Measurements from ENCODE around the gene NUP210. TPM values are rescaled to one million over a fixed set of nuclear protein-coding genes. Genes with fewer than 3 reads are reported as not detected.
A peak's percentile ranks its signal among the peaks of the same experiment; 100 is the strongest.
"Not testable (repeated sequence)": the region's sequence is repeated elsewhere in the genome, so short reads cannot be mapped to it uniquely, and the experiment has no call there.

The NUP210 gene
- polyA plus RNA-seq (2014; cell fraction: cytosol; rRNA removed): 56.4 and 61.5 TPM in 2 replicates
- 60.0 and 87.4 TPM in 2 replicates for polyA plus RNA-seq (2014; cell fraction: nucleus; rRNA removed)

DNA sequence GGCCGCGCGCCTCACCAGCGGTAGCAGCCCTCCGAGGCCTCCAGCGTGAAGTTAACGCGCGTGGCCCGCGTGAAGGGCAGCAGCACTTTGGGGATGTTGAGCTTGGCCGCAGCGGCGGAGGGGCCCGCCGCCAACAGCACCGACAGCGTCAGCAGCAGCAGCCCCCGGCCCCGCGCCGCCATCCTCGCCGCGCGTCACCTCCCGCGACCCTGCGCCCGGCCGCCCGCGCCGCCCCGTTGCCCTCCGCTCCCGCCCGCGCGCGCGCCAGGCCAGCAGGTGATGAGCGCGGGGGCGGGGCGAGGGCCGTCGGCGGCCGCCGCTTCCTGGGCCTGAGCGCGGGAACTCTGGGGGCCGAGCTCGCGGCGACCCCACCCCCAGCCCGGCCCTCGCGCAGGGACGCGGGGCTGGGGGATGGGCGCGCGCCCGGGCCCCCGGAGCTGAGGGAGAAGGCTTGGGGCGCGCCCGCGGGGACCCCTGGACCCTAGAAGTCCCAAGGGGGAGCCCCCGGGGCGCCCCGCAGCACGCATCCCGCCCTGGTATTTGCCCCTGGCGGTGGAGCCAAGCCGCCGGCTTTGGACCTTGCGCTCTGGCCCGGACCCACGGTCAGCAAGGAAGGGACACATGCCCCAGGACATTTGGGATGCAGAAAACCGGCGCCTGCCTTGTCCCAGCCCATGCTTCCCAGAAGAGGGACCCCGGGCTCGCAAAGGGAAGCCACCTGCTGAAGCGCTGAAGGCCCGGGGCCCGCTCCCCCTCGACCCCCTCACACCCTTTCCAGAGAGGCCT is at the start of gene NUP210:
Gene NUP210 (minus strand): TSS at position 278 of the 786 bp plus-strand sequence. CDS start 96 bp downstream, at position 182.
- peak; percentile 71 for DNase-seq (ENCODE audit: low spot score)

DNA sequence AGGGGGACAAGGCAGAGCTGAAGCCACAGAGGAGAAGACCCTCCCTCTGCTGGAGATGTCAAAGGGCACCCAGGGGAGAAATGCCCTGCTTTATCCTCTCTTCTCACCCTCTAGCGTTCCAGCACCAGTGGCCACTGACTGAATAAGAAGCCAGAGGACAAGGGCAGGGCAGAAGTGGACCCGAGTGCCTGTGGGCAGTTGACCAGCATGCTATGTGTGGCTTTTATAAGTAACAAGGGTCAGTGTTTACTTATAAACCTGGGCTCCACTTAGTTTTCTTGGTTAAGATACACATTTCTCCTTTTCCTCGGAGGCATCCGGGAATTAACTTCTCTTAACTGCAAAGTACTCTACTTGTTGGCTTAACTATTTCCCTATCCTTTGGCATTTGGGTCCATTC is 46.7 kb upstream of the NUP210 start:
- no peak for DNase-seq (ENCODE audit: low spot score)

DNA sequence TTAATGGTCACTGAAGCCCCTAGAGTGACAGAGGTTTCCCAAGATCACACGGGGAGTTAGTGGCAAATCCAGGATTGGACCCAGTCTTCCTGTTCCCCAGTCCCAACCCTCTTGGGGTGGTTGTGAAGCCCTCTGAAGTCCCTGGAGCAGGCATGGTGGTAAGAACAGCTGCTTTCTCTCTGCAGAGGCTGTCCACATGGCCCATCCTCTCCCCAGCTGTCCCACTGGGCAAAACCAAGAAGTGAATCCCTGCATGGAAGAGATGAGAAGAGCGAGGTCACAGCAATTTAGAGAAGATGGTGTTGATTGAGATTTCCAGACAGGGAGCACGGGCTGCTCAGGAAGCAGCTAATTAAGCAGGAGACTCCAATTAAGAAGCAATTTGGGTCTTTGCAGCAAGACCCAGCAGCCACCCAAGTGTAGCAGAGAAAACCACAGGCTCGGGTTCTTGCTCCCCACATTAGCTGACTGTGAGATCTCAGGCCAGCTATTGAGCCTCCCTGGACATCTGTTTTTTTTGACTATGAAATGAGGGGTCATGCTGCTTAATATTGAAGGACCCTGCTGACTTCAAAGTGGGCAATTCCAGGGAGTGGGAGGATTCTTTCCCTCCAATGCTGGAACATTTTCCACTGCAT is 45.2 kb upstream of the NUP210 start:
- no peak for DNase-seq (ENCODE audit: low spot score)

DNA sequence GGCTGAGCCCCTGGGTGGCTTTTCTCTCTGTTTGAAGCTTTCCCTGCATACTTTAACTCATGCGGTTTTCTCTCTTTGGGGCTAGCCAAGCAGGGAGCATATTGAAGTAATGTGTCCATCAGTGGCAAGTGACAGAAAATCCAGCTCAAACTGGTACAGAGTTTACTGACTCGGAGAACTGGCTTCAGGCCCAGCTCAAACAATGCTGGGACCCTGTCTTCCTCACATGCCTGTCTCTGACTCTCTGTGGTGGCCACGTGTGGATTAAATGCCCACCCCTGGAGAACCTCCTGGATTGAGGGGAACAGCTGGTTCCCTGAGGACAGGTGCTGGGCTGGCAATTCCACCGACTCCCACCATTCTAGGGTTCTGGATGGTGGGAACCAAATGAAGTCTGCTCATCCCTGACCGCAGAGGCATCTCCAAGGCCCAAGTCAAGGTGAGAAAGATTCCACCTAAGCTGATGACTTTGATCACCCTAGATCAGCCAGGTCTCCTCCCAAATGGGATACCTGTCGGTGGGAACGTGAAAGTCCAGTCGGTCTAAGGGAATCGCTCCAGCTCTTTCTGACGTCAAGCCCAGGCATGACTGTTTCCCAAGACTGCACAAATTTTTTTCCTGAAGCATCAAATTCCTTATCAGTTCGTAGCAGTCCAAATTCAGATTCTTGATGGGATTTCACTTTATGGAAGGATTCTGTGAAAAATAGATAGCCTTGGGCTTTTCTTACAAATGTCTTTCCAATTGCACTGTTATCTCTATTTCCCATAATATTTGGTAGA is 43.7 kb upstream of the NUP210 start:
- DNase-seq (ENCODE audit: low spot score): no peak

DNA sequence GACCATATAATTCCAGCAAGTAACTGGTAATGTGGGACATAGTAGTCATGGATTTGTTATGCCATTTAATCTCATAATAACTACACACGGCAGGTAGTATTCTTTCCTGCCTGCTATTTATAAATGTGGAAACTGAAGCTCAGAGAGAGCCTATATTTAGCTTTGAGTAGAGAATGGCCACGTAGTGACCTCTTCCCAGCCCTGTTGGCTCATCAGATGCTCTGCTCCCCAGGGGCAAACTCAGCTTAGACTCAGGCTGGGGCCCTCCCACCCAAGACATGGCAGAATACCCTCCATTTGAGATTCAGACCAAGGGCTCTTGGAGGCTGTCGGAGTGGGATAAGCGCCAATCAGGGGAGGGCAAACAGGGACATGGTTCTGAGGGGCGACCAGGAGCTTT is 42.7 kb upstream of the NUP210 start:
- no peak for DNase-seq (ENCODE audit: low spot score)

DNA sequence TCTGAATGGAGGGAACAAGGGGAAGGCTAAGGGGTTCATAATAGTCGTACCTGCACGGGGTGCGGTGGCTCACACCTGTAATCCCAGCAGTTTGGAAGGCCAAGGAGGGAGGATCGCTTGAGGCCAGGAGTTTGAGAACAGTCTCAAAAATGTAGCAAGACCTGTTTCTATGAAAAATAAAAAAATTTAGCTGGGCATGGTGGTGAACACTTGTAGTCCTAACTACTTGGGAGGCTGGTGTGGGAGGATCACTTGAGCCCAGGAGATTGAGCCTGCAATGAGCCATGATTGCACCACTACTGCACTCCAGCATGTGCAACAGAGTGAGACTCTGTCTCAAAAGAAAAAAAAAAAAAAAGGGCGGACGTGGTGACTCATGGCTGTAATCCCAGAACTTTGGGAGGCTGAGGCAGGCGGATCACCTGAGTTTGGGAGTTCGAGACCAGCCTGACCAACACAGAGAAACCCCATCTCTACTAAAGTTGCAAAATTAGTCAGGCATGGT is 42.1 kb upstream of the NUP210 start:
- DNase-seq (ENCODE audit: low spot score): no peak

DNA sequence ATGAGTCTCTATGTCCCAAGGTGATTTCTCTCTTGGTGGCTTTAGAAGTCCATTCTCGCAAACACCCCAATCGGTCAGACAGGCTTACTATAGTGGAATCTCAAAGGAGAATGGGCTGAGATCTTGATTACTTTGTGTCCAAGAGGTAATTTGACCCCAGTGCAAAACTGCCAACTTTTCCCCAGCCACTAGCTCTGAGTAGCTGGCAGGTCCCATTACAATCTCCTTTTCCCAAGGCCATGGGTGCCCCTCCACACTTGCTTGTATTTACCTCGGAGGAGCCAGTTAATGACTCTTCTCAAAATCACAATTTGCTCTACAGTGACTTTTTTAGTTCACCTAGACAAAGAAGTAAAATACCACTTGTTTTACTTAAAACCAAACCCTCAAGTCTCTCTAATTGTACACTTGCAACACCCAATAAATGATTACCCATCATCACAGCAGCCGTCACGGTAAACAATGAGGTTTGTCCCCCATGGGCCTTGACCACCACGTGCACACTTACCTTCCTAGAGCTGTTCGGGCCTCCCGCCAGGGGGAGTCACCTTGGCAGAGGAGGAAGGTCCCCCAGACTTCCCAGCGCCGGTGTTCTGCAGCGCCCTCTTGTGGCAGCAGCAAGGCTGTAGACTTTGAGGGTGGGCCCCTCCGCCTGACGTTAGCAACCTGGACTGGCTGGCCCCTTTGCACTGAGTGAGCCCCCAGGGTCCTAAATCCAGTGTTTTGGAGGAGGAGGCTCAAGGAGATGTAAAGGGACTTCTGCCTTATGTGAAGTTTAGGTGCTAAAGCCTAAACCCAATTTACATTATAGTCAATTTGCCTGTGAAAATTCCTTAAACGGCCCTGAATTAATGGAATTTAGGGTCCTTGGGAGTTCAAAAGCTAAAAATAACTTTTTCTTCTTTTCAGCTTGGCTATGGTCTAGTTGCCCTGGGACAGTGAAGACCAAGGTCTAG is 41.3 kb upstream of the NUP210 start:
- DNase-seq (ENCODE audit: low spot score): peak; percentile 80

DNA sequence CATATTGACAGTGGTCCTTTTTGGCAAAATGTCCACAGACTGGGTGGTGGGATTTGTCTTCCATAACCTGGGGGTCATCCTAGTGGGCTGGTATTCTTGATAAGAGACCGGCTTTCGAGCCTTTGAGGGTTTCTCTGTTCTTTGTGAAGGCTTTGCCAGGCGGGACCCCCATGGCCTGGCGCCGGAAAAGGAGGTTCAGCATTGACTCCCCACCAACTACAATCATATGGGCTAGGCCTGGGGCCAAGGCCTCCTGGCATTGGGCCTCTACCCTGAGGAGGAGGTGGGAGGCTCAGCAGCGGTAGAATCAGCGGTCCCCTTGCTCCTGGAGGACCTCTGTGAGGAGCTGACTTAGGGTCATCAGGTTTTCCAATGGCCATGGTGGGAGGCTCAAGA is 40.2 kb upstream of the NUP210 start:
- no peak for DNase-seq (ENCODE audit: low spot score)

DNA sequence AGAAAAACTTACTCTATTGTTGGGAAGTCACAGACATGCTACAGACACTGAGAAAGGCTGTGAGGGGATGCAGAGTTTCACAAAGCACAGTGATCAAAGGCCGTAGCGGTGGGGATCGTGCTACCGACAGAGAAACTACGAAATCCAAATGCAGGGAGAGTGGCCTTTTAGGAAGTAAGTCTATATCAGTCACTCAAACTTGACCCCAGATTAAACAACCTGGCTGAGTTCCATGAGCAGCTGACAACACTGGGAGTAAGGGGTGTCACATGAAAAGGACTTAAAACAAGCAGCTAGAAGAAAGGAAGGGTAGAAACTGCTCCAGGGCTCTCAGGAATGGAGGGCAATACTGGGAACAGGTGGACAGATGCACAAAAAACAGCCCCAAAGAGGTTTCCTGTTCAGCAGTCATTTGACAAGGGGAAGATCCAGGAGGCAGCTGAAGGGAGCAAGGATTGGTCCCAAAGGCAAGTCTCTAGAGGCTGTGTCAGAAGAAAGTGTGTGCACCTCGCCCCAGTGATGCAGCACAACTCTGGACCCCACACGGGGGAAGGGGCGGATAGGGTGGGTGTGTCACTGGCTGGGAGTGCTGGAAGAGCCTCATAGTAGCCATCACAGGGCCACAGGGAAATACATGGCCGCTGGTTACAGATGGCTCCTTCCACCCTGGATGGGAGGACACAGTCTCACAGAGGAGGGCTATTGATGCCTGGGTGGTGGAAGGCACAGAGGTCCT is 39.7 kb upstream of the NUP210 start:
- no peak for DNase-seq (ENCODE audit: low spot score)

DNA sequence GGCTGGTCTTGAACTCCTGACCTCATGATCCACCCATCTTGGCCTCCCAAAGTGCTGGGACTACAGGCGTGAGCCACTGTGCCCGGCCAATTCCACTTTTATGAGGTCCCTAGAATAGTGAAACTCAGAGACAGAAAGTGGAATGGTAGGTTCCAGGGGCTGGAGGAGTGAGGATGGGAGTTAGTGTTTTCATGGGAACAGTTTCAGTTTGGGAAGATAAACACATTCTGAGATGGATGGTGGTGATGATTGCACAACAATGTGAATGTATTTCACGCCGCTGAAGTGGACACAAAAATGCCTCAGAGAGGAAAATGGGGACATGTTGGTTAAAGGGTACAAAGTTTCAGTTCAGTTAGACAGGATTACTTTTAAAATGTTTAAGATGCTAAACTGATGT is 37.5 kb upstream of the NUP210 start:
- no peak for DNase-seq (ENCODE audit: low spot score)

DNA sequence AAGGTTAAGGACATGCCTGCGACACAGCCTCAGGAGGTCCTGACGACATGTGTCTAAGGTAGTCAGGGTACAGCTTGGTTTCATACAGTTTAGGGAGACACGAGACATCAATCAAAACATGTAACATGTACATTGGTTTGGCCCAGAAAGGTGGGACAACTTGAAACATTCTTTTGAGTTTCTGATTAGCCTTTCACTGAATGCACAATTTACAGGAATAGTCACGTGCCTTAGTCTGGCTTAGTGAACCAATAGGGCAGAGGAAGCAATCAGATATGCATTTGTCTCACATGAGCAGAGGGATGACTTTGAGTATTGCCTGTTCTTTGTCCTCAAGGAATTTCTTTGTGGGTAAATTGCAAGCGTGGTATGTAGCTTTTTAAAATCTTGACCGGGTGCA is 35.5 kb upstream of the NUP210 start:
- DNase-seq (ENCODE audit: low spot score): no peak

DNA sequence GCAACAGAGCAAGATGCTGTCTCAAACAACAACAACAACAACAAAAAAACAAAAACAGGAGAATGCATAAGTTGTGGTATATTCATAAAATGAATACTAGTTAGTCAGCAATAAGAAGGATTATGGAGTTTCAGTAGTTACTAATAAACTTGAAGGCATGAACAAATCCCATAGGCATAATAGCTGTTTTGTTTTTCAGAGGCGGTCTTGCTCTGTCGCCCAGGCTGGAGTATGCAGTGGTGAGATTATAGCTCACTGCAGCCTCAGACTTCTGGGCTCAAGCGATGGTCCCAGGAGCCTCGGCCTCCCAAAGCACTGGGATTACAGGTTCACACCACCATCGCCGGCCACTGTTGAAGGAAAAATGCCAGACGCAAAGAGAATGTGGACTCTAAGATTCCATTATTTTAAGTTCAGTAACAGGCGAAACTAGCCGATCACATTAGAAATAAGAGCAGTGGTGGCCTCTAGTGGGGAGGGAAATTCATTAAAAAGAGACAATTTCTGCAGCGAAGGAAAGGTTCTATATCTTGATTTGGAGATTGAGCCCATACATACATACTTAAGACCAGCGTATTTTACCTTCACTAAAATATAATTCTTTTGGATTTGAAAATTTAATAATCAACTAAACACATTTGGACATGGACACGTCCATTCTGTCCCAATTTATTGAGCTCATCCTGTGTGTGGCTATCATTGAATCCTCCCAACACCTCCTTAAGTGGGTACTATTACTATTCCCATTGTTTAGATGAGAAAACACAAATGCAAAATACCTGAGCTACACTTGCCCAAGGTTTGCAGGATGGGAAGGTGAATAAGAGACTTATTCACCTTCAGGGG is 32.6 kb upstream of the NUP210 start:
- peak; percentile 64 for DNase-seq (ENCODE audit: low spot score)

DNA sequence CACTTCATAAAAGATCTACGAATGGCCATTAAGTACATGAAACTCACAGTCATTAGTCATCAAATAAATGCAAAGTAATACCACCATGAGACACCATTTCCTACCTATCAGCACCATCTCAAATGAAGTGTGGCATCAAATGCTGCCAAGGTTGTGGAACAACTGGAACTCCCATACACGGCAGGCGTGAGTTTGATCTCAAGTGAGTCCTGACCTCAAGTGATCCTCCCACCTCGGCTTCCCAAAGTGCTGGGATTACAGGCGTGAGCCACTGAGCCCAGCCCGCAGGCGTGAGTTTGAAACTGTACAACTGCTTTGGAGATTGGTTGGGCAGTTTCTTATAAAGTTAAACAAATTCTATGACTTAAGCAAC is 31.2 kb upstream of the NUP210 start:
- DNase-seq (ENCODE audit: low spot score): no peak

DNA sequence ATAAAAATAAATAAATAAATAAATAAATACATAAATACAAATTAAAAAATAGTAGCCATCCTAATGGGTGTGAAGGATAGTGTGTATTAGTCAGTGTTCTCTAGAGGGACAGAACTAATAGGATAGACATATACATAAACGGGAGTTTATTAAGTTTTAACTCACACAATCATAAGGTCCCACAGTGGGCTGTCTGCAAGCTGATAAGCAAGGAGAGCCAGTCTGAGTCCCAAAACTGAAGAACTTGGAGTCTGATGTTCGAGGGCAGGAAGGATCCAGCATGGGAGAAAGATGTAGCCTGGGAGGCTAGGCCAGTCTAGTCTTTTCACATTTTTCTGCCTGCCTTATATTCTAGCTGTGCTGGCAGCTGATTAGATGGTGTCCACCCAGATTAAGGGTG is 22.8 kb upstream of the NUP210 start:
- DNase-seq (ENCODE audit: low spot score): not testable (repeated sequence)

DNA sequence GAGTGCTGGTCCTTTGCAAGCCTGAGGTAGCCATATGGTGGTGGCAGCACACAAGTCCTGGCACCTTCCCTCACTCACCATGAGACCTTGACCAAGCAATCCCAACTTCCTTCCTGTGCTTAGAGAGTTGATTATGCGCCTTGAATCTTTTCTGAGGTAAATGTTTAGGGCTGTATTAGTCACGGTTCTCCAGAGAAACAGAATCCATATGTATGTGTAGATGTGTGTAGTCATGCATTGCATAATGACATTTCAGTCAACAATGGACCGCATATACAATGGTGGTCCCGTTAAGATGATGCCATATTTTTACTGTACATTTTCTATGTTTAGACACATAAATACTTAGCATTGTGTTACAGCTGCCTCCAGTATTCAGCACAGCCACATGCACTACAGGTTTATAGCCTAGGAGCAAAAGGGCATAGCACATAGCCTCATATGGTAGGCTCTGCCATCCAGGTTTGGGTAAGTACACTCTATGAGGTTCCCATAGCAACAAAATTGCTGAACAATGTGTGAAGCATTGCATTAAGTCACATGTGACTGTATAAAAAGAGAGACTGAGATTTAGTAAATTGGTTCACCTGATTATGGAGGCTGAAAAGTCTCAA is 20.2 kb upstream of the NUP210 start:
- no peak for DNase-seq (ENCODE audit: low spot score)

DNA sequence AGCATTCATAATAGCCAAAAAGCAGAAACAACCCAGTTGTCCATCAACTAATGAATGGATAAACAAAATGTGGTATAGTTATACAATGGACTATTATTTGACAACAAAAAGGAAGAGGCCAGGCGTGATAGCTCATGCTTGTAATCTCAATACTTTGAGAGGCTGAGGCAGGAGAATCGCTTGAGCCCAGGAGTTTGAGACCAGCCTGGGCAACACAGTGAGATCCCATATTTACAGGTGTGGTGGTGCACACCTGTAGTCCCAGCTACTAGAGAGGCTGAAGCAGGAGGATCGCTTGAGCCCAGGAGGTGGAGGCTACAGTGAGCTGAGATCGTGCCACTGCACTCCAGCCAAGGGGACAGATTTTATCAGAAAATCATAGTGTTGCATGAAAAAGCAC is 16.1 kb upstream of the NUP210 start:
- DNase-seq (ENCODE audit: low spot score): not testable (repeated sequence)

DNA sequence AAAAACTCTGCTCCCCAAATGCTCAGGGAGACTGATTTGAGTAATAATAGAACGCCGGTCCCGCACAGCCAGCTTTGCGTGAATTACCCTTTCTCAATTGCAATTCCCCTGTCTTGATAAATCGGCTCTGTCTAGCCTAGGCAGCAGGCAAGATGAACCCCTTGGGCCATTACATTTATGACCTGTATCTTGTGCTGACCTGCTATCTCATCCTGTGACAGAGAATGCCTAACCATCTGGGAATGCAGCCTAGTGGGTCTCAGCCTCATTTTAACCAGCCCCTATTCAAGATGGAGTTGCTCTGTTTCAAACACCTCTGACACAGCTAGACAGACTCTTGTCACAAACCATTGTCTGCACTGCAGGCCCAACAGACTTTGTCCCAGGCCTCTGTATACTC is 13.8 kb upstream of the NUP210 start:
- no peak for DNase-seq (ENCODE audit: low spot score)

DNA sequence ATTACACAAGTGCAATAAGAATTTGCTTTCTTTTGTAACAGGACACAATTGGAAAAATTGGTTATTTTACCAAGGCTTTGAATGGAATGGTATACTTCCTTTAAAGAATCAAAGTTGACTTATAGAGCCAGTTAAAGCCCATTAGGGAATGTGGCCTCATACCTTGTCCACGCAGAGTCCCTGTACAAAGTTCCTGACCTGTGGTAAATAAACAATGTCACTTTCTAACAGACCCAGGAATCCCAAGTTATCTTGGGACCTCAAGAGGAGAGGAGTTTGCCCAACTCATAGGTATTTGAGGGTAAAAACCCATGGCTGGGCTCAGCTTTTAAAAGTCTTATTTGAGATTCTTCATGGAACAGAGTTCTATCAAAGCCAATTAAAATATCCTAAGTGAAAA is 12.0 kb upstream of the NUP210 start:
- DNase-seq (ENCODE audit: low spot score): no peak

DNA sequence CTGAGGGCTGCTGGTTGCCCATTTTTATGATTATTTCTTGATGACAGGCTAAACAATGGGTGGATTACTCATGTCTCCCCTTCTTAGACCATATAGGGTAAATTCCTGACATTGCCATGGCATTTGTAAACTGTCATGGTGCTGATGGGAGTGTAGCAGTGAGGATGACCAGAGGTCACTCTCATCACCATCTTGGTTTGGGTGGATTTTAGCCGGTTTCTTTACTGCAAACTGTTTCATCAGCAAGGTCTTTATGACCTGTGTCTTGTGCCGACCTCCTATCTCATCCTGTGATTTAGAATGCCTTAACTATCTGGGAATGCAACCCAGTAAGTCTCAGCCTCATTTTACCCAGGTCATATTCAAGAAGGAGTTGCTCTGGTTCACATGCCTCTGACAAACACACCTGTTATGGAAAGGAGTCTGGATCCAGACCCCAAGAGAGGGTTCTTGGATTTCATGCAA is 10.3 kb upstream of the NUP210 start:
- not testable (repeated sequence) for DNase-seq (ENCODE audit: low spot score)
